ENCODE results near the gene DEDD.

DEDD gene

DNA sequence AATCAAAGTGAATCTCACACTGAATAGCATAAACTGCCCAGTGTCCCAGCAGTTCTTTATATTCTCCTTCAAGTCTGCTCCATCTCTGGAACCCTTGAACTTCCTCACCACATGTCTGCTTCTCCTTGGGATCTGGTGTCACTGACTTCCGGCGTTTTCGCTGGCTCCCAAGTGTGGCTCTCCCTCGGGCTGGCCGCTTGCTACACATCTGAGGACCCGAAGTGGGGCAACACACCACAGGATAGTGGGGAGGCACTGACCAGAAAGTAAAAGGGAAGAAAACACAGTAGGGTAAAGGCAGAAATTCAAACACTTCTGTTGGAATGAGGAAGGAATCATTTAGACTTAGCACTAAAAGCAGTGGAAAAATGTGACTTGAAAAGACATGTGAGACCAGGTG lies 9.5 kb downstream of the DEDD start:
- no peak for DNase-seq (ENCODE audit: low read depth)

DNA sequence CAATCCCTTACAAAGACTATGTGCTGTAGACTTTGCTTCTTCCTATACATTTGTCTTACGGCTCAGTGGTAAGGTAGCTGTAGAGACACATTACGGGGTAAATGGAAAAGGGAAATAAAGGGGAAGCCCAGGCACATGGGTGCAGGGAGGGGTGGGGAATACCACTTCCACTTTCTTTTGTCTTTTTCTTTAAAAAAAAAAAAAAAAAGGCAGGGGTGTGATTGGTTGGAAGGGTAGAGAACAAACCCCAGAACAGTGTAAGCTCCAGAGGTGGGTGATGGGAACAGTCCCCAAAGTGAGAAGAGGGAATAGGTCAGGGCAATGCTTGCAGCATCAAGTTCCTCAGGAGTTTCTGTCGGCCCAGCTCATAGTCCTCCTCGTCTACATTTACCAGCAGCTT lies 10.6 kb downstream of the DEDD start:
- DNase-seq (ENCODE audit: low read depth), result no peak

DNA sequence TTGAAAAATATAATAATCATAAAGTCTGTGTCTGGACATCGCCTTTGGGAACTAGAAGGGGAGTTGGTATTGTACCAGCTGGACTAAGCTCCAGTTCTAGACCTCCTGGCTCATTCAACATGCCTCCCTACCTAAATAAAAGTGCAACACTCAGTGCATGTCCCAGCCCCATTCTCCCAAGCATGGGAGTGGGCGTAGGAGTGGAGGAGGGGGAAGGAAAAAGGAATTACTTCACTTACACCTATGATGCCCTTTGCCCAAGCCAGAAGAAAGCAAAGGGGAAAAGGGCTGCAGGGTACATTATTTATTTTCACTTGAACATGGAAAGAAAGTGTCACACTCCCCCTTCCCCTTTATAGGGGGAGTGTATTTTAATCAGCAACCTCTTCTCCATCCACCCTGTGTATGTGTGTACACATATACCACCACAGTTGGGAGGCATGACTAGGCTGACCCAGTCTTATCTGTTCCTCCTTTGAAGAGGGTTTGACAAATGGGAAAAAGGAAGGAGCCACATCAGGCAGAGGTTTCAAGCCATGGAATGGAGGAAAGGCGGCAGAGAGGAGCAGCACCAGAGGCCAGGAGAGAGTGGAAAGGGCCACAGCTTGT lies 11.3 kb downstream of the DEDD start:
- DNase-seq (ENCODE audit: low read depth), result no peak

DNA sequence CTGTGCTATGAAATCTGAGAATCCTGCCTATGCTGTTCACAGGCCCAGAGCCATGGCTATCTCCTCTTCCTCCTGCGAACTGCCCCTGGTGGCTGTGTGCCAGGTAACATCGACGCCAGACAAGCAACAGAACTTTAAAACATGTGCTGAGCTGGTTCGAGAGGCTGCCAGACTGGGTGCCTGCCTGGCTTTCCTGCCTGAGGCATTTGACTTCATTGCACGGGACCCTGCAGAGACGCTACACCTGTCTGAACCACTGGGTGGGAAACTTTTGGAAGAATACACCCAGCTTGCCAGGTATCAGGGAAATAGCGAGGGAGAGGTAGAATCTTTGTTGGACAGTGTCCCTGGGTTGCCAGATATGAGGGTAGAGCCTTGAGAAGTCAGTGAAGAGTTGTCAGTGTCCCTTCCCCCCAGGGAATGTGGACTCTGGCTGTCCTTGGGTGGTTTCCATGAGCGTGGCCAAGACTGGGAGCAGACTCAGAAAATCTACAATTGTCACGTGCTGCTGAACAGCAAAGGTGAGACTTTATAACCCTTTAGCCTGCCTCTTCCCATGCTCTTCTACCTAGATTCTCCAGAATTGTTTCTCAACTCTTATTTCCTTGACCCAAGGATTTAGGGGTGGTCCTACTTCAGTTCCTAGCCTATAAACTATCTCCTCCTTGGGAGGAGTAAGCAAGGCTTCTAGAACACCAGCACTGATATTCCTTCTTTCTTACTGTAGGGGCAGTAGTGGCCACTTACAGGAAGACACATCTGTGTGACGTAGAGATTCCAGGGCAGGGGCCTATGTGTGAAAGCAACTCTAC lies 13.2 kb downstream of the DEDD start:
- DNase-seq (ENCODE audit: low read depth), result peak; percentile 84

DNA sequence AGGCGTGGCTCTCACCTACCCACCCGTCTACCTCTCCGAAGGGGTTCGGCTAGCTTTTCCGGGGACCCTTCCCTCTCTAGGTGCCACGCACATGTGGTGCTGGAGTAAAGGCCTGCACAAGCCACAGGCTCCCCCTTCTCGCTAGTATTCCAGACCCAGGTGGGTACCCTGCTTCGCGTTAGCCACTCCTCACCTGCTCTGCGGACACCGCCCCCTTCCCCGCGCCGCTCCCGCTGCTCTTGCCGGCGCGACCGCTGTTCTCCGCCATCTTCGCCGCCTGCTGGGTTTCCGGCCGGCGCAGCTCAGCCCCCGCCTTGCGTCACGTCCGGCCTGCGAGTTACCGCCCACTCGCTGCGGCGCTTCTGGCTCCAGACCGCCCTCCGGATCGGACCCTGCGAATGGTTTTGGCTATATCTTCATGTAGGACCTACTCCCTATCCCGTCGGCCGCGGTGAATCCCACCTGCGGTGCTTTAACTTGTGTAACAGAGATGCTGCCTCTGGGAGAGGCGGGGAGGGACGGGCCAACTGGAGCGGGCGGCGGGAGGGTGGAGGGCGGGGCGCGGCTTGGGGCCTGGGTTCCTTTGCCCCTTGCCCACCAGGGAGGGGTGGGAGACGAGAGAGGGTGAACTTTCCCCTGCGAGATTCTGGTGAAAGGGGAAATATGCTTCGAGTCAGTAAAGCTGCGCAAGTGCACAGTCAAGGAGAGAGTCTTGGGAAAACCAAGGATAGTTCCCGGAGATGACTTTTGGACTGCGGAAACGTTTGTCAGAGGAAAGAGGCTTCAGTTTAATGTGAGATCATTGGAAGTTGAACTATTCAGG lies 14.5 kb downstream of the DEDD start, which contains the start of the genes NIT1 and PFDN2:
TSS of gene NIT1 (plus strand) at position 347 of the 823 bp plus-strand sequence. CDS start at position 419, 72 bp downstream.
TSS of gene PFDN2 (minus strand) at position 279 of the 823 bp plus-strand sequence. CDS start at position 268, 11 bp downstream.
- peak; percentile 92 for DNase-seq (ENCODE audit: low read depth)

DNA sequence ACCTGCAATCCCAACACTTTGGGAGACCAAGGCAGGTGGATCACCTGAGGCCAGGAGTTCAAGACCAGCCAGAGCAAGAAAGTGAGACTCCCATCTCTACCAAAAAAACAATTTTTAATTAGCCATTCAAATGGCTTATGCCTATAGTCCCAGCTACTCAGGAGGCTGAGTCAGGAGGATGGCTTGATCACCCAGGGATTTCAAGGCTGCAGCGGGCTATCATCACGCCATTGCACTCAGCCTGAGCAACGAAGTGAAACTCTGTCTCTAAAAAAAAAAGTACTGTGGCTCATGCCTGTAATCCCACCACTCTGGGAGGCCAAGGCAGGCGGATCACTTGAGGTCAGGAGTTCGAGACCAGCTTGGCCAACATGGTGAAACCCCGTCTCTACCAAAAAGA lies 16.5 kb downstream of the DEDD start:
- peak; percentile 53 for DNase-seq (ENCODE audit: low read depth)

DNA sequence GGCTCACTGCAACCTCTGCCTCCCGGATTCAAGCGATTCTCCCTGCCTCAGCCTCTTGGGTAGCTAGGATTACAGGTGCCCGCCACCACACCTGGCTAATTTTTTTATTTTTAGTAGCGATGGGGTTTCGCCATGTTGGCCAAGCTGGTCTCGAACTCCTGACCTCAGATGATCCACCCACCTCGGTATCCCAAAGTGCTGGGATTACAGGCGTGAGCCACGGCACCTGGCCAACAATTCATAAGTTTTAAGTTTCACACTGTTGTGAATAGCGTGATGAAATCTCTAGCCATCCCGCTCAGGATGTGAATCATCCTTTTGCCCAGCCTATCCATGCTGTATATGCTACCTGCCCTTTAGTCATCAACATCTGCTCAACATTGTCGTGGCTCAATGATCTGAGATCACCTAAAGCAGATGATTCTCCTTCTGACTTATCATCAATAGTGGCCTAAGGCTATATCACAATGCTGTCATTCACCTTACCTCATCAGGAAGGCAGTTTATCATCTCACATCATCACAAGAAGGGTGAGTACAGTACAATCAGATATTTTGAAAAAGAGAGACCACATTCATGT lies 17.2 kb downstream of the DEDD start:
- peak; percentile 99 for DNase-seq (ENCODE audit: low read depth)

DNA sequence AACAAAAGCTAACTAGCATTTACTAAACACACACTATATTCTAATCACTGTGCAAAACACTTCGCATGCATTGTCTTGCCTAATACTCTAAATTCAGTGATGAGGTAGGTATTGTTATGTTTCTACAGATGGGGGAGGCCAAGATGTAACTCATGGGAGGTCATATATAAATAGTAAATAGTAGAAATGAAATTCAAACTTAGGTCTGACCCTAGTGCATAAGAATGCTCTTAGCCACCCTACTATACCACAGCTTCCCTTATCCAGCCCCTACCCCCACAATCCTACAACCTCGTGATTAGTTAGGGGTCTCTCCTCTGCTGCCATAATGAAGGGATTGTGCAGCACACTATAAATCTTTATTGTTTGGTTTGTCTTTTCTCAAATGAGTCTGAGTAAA lies 17.9 kb downstream of the DEDD start:
- DNase-seq (ENCODE audit: low read depth), result peak; percentile 61

DNA sequence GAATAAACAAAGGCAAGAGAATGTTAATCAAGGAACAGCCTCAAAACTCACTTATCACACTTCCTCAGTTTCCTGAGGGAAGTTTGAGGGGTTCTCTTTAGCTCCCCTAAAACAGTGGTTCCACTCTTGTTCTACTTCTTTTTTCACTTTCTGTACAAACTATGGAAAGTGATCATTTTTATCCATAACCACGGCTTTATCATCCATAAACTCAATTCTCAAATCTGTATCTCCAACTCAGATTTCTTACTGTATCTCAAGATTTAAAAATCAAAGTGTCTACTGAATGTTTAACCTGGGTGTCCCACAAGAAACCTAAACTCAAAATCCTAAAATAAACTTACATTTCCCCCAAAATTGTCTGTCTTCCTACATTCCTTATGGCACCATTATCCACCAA lies 18.6 kb downstream of the DEDD start:
- DNase-seq (ENCODE audit: low read depth), result no peak

DNA sequence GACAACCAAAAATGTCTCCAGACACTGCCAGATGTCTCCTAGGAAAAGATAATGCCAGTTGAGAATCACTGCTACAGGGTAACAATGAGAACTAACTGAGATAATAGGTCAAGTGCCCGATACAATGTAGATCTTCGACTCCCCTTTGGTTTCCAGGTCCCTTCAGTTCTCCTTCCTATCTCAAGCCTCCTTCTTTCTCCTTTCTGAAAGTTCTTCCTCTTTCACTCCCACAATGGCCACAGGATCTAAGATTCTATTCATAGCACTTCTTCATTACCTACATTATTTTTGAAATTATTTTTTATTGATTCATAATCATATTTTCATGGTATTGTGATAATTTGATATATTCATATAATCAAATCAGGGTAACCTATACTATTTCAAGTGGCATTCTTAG lies 20.9 kb downstream of the DEDD start:
- DNase-seq (ENCODE audit: low read depth), result no peak

DNA sequence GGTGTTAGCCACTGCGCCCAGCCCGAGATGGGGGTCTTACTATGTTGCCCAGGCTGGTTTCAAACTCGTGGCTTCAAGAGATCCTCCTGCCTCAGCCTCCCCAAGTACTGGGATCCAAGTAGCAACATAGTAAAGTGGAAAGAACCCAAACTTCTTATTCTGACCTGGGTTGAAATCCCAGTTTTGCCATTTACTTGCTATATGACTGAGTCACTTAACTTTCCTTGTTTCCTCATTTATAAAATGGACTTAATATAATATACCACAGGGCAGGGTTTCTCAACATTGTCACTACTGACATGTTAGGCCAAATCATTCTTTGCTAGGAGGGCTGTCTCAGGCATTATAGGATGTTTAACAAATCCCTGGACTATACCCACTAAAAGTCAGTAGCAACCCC lies 21.4 kb downstream of the DEDD start:
- DNase-seq (ENCODE audit: low read depth), result no peak

DNA sequence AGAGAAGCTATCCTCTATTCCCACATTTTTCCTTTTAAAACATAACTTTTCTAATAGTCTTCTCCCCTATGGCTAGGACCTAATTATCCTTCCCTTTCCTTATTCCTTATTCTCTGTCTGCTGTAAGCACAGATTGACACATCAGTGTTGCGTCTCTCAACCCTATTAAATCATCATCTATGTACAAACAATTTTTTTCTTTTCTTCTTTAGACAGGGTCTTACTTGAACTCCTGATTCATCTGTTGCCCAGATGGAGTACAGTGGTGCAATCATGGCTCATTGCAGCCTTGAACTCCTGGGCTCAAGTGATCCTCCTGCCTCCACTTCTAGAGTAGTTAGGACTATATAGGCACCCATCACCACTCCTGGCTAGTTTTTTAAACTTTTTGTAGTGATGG lies 26.0 kb downstream of the DEDD start:
- DNase-seq (ENCODE audit: low read depth), result no peak

DNA sequence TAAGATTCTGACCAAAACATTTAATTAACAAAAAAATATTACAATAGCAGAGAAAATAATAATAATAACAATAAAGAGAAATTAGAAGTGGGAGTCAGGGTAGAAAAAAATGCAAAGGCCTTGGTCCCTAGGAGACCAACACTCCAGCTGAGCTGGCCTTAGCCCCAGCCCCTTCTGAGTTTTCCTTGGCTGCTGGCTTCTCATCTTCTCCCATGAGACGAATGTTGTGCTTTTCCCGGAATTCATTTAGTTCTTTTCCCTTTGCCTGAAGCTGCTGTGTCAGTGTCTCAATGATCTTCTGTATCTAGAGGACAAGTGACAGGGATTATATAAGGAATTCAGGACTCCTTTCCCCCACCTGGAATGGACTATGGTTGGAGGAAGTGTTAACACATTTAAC lies 31.9 kb downstream of the DEDD start:
- DNase-seq (ENCODE audit: low read depth), result no peak

DNA sequence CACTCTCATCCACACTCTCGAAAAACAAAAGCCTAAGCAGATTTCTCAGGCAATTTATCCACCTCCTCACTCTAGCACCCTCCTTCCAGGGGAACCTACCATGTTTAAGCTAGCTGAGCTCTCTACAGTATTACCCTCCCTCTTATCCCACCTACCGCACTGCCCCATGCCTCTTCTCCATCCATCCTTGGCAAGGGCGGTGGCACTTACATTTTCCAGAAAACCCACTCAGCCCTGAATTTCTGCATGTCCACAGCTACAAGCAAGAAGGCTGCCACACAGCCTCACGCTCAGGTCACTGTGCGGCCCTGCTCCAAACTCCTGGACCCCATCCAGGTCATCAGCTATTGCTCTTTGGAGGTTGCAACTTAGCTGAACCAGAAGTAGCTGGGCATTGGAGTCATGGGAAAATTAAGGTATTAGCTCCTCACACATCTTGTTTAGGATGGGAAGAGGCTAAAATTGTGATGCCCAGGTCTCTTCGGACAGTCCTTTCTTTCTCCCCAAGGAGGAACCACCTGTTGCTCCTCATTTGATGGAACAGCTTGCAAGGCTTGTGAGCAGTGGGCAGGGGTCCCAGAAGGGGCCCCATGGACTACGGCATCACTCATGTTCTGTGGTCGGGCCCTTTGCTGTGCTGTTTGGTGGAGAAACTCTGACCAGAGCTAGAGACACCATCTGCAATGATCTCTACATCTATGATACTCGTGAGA lies 33.2 kb downstream of the DEDD start:
- DNase-seq (ENCODE audit: low read depth), result no peak

DNA sequence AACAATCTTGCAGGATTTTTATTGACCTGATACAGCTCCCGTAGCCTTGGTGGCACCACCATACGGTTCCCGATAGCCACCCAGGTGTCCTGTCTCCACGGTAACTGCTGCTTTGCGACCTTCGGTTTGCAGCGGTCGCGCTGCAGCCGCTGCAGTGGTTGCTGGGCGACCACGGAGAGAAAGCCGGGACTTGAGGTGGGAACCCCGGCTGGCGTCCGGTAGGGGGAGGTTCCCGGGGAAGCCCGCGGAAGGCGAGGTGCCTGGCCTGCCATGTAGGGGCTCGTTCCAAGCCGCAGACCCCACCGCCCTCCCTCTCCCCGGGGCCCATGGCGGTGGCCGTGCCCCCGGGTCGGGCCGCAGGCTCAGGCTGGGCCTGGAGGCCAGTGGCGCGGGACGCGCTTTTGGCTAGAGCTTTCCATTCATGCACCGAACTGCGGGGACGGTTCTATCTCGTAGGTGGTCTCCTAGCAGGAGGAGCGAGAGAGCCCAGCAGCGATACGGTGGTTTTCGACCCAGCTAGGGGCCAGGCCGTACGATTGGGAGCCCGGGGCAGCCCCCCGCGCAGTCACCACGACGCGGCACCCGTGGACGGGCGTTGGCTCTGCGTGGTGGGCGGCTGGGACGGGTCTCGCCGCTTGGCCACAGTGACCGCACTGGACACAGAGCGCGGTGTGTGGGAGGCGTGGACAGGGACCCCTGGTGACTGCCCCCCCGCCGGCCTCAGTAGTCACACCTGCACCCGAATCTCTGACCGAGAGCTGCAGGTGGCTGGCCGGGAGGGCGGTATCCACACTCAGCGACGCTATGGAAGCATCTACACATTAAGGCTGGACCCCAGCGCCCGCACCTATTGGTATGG lies 34.0 kb downstream of the DEDD start, which contains the start of gene KLHDC9:
TSS of gene KLHDC9 (plus strand) at position 152 of the 859 bp plus-strand sequence. CDS start at position 327, 175 bp downstream.
- peak; percentile 89 for DNase-seq (ENCODE audit: low read depth)

DNA sequence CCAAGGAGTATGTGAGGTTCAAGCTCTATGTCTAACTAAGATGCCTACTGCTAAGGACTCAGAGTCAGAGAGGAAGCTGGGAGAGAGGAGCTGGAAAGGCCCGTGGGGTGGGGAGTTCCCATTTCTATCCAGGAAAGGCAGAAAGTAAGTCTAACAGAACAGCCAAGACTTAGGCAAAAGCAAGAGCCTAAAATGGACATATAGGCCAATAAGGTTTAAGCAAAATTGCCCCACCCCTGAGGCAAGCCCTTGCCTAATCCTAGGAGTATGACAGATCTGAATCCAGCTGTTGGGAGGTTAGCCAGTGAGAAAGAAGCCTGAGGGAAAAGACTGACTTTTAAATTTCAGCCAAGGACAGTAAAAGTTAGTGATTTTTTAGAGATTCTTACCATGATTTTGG lies 35.9 kb downstream of the DEDD start:
- no peak for DNase-seq (ENCODE audit: low read depth)

DNA sequence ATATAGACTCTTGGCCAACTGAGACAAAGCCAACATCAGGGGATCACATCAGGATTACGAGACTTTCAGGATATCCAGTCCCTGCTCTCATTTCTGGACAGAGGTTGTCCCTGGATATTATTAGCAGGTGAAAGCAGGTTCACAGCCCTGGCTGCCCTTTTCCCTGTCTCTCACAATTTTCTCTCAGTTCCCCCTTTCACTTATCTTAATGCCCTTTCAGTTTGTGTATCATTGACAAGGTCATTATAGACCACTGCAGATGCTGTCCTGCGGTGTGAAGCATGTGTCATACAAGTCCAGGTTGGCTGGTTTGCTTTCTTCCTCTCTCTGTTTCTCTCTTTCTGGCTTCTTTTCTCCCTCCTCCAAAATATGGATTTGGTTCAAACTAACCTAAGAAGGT lies 36.5 kb downstream of the DEDD start:
- no peak for DNase-seq (ENCODE audit: low read depth)

DNA sequence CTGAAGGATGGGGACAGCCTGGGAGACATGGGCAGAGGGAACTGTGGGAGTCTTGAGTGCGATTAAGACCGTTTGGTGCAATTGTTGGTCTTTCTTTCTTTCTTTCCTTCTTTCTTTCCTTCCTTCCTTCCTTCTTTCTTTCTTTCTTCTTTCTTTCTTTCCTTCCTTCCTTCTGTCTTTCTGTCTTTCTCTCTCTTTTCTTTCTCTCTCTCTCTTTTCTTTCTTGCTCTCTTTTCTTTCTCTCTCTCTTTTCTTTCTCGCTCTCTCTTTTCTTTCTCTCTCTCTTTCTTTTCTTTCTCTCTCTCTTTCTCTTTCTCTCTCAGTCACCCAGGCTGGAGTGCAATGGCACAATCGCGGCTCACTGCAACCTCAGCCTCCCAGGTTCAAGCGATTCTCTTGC lies 37.2 kb downstream of the DEDD start:
- no peak for DNase-seq (ENCODE audit: low read depth)

DNA sequence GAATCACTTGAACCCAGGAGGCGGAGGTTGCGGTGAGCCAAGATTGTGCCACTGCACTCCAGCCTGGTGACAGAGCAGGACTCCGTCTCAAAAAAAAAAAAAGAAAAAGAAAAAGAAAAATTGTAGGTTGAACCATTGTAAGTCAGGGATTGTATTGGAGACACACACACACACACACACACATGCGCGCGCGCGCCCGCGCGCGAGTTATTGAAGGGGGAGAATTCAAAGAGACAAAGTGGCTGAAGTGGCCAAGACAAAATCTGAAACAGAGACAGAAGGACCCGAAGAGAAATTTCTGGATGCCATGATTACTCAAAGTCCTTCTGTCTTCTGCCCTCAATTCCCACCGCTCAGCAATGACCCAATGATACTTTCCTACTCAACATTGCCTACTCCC lies 38.0 kb downstream of the DEDD start:
- DNase-seq (ENCODE audit: low read depth), result no peak

DNA sequence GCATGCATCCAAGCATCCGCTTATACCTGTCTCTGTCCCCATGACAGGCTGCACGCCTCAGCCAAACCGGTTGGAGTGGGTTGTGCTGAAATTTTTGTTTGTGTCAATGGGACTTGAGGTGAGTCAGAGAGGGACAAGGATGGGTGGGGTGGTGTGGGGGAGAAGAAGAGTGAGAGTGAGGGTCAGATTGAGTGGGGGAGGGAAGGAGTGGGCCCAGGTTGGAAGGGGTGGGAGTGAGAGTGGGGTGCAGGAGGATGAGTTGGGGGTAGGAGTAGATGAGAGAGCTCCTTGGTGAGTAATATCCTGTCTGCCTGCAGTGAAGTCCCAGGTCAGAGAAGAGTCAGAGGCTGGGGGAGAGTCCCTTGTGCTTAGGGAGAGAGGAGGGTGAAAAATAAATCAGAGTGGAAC lies 39.8 kb downstream of the DEDD start:
- DNase-seq (ENCODE audit: low read depth), result peak; percentile 78
